NCI-H128 (cell line): Measurements from ENCODE around the gene THAP6.
"Not testable (repeated sequence)": the region's sequence is repeated elsewhere in the genome, so short reads cannot be mapped to it uniquely, and the experiment has no call there.

Experiments
- DNase-seq: peaks from one replicate; lab custom pipeline; 2025; ENCODE audit not compliant: unreplicated experiment; lab: John Stamatoyannopoulos, UW

THAP6 gene, protein sequence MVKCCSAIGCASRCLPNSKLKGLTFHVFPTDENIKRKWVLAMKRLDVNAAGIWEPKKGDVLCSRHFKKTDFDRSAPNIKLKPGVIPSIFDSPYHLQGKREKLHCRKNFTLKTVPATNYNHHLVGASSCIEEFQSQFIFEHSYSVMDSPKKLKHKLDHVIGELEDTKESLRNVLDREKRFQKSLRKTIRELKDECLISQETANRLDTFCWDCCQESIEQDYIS

DNA sequence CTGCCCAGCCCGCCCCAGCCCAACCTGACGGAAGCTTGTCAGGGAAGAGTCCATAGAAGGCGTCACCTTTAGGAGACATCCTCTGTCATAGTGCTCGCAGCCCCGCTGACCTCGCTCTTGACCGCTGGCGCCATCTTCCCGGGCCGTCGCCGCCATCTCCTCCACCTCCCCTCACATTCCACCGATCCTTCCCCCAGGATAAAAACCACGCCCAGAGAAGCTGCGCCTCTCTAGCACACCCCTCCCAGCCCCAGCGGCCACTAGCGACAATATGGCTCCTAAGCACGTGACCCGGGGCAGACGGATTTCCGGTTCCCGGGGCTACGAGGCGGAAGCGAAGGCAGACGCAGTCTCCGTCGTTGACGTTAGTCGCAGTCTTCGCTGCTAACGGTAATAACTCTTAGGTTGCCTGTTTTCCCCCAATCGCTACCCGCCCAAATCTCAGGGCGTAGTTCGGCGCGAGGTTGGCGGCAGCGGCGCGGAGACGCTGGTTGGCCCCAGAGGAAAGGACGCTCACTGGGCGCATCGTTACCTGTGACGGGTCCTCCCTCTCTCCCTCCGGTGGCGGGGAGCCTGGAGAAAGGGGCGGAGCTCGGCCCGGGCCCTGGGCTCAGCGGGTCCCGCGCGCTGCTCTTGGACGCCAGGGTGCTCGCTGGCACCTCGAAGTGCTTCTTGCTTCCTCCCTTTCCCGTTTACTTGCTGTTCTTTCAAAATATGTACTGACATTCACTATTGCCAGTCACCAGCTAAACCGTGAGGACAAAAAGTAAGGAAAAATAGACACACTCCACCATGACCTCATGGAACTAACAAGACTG is at the start of gene THAP6, which contains the start of gene RCHY1:
Gene THAP6 (plus strand): TSS at position 343 of the 818 bp plus-strand sequence. CDS start 980 bp downstream, outside the sequence.
Gene RCHY1 (minus strand): TSS at position 273 of the 818 bp plus-strand sequence. CDS start 117 bp downstream, at position 156.
- DNase-seq: peak; percentile 77

DNA sequence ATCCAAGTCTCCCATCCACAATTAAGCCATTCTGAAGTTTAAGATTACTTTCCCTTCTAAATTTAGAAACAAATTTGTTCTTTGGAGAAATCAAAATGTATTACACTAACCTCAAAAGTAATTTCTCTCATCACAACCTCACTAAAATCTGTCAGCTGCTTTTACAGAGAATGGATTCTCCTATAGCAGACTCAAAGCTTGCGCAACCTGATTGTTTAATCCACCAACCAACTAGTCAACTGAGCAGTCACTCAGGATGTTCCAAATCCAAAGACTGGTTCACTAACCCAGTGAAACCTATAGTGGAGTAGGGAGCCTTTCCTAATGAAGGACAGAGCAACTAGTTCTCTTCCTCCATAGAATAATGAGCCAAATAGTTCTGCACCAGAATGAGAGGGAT is 44.4 kb upstream of the THAP6 start:
- DNase-seq: no peak

DNA sequence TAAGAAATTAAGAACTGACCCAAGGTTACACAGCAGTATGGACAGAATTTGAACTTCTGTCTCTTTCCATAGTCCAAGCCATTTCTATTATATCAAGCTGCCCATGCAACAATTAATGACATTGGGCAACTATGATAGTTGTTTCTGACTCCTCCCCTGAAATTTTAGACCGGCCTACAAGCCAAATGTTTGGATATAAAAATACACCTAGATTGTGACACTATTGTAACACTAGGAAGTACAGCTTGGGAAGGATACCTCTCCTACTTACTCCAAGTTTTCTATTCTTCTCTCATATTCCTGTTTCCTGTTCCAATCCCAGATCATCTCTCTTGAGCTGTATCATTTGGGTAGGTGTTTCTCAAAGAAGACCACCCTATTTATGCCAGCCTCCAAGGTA is 43.5 kb upstream of the THAP6 start:
- no peak for DNase-seq

DNA sequence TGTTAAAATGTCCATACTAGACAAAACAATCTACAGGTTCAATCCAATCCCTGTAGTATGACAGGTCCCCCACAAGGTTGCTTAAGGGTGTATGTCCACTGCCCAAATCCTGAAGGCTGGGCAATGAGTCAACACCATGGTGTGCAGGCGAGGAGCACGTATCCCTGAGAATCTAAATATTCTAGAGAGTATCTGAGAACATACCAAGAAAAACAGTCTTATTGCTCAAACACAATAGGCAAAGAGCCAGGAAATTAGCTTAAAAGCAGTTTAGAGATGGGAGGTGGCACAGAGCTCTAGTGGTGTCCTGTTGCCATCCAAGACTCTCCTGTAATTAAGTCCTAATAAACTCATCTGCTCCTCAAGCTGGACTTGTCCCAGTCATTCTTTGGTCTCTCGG is 37.1 kb upstream of the THAP6 start:
- DNase-seq: no peak

DNA sequence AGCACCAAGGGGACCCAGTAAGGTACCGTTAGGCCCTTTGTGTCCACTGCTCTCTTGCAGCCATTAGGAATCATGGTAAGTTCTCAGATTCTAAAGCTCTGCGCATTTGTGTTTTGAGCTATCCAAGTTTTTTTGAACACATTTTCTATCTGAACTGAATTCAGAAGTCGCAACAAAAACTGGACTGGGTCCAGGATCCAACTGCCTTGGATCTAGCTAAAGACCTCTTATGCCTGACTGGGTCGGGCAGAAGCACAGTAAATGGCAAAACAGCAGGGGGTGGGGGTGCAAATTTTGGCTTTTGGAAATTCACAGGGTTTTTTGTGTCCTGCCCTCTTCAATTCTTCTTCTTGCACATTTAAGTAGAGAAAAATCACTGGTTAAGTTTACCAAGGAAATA is 30.1 kb upstream of the THAP6 start:
- DNase-seq: no peak

DNA sequence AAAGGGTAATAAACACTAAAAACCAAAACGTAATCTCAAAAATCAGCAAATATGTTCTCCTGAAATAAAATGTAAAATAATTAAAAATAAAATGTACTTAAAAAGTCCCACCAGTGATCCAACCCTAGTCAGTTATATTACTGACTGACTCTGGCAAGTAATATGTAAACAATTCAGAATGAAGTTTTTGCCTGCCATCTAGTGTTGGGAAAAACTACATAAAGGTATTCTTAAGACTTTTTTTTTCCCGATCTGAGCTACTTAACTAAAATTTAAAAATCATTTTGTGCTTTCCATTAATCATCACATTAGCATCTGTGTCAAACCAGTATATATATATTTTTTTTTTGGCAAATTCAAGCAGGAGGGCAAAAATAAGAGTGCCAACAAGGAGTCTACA is 24.1 kb upstream of the THAP6 start:
- DNase-seq: no peak

DNA sequence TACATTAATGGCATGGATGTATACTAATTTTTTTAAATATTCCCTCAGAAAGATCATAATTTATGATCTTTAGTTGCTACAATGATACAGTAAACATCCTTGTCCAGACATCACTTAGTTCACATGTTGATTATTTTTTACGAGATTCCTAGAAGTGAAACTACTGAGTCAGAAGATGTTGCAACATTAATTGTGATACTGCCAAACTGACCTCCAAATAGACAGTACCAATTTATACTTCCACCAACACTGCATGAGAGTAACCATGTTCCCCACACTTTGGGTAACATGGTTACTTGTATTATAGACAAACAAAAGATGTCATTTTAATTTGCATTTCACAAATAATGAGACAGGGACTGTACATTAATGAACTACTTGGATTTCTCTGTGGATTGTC is 19.7 kb upstream of the THAP6 start:
- no peak for DNase-seq

DNA sequence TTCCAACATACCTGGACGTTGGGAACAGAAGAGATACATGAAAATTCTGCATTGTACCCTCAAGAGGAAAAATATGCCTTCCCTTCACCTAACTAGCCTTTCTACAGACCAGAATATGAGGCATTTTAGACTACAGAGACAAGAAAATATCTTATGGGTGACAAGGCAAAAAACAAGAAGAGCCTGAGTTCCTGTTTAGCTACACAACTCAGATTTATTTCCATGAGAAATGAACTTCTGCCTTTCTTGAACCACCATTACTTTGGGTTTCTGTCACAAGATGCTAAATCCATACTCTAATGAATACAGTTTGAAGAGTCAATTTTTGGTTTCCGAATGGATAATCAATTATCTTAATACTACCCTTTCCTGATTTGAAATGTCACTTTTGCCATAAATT is 18.8 kb upstream of the THAP6 start:
- DNase-seq: no peak

DNA sequence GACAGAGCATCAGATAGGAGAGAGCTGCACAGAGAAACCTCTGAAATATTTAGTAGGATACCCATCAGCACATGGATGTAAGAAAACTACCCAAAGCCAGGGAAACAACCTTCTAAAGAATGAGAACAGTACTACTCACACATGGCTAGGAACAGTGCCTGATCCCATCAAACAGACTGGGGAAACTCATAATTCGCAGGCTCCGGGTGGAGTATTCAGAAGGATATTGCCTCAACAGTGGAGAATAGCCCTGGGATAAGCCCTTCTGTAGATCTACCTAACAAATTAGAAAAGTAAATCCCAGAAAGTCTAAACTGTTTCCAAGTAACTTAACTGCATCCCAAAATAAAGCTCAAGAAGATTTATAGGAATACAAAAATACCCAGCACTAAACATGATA is 17.9 kb upstream of the THAP6 start:
- DNase-seq: no peak

DNA sequence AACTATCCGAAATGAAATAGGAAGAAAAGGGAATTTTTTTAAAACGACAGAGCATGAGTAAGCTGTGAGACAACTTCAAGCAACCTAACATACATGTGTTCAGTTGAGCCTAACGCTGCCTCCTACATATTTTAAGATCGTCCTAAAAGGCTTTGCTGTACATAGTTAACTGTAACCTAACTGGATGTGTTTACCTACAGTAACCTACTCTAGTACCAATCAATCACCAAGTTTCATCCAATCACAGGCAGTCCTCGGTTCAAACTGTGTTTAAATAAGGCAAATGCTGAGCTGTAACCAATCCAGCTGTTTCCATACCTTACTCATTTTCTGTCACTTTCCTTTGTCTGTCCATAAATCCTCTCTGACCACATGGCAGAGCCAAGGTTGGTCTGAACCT is 17.1 kb upstream of the THAP6 start:
- no peak for DNase-seq

DNA sequence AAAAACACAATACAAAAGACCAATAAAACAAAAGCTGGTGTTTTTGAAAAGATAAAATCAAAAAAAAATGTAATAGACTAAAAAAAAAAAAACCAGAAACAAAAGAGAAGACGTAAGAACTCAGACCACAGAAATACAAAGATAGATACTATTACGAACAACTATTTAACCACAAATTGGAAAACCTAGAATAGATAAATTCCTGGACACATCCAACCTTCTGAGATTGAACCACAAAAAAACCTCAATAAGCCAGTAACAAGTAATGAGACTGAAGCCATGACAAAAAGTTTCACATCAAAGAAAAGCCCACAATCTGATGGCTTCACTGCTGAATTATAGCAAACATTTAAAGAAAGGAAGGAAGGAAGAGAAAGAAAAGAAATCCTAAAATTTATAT is 16.2 kb upstream of the THAP6 start:
- no peak for DNase-seq

DNA sequence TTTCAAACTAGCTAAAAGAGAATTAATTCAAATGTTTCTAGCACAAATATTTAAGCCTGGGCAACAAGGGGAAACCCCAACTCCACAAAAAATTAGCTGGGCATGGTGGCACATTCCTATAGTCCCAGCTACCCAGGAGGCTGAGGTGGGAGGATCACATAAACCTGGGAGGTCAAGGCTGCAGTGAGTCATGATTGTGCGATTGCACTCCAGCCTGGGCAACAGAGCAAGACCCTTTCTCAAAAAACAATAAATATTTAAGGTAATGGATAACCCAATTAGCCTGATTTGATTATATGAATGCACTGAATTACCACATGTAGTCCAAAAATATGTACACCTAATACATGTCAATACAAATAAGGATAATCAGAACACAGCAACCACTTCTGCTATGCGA is 14.4 kb upstream of the THAP6 start:
- no peak for DNase-seq

DNA sequence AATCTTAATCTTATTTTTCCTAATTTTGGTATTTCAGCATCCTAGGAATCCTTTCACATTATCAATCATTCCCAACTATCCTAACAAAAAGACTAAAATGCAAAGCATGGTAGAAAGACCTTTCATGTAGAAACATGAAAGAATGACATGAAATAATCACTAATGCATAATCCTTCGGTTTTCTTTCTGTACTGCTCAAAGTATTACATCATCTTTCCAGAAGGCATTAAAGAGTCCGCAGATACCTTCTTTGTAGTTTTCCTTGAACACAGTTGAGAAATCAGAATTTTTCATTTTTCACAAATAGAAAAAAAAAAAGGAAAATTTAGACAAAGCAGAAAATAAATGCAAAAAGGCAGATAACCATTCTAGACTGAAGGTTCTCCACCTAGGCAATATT is 11.6 kb upstream of the THAP6 start:
- DNase-seq: no peak

DNA sequence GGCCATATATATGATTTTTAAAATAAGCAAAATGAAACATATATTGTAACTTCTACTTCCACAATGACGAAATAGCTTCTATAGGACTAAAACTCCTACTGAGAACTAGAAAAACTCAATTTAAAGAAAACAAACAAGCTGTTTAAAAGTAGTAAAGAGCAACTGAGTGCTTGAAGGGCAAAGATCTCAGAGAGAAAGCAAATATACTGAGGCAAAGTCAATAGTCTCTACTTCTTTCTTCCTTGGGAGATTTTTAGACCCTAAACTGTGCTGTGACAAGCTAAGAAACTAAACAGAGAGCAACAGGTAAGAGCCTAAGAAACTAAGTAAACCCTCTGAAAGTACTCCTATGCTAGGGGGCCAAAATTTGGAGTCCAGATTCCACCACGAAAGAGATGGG is 8.6 kb upstream of the THAP6 start:
- DNase-seq: no peak

DNA sequence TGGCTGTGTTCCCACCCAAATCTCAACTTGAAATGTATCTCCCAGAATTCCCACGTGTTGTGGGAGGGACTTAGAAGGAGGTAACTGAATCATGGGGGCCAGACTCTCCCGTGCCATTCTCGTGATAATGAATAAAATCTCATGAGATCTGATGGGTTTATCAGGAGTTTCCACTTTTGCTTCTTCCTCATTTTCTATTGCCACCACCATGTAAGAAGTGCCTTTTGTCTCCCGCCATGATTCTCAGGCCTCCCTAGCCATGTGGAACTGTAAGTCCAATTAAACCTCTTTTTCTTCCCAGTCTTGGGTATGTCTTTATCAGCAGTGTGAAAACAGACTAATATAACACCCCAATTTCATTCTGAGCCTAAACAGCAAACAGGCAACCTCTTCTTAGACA is 4.7 kb upstream of the THAP6 start:
- not testable (repeated sequence) for DNase-seq

DNA sequence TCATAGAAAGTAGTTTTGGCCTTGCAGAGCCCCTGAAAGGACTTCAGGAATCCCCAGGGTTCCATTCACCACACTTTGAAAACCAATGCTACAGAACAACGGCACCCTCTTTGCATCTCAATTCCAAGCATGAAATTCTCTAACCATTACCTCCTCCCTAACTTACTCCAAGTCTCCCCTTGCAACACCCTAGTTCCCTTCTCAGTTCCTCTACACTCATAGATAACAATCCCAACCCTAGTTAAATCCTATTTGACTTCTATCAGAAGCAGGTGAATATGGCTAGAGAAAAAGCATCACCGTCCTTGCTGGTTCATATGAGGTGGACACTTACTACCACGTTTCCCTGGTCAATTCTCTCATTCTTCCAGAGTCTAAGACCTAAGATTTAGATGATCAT is 2.4 kb upstream of the THAP6 start:
- no peak for DNase-seq

DNA sequence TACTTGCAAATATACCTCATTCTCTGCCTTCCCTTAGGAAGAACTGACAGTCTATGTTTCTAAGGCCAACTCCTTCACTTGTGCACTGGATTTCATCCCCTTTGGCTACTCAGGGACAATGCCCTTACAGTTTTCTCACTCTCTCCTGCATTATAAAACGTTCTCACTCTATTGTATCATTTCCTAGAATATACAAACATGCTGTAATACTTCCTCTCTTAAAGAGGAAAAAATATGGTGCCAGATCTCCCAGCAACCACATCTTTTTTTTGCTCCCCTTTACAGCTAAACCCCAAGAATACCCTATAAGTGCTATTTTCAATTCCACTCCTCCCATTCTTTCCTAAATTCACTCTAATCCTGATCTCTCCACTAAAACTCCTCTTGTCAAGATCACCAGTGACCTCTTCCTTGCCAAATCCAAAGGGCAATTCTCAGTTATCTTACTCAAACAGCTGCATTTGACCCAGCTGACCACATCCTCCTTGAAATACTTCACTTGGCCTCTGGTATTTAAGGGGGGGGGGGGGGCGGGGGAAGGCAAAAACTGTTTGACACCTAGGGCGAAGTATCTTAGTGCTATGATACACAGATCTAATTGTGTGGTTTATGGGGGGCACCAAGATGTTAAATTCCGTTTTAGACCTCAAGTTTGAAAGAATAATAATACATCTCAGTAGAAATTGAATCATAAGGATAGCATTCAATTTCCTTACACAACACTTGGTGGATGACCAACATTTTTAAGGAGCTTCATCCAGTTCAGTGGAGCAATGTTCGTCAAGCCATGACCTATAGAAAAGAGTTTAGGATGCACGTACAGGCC is 1.7 kb upstream of the THAP6 start:
- DNase-seq: no peak

DNA sequence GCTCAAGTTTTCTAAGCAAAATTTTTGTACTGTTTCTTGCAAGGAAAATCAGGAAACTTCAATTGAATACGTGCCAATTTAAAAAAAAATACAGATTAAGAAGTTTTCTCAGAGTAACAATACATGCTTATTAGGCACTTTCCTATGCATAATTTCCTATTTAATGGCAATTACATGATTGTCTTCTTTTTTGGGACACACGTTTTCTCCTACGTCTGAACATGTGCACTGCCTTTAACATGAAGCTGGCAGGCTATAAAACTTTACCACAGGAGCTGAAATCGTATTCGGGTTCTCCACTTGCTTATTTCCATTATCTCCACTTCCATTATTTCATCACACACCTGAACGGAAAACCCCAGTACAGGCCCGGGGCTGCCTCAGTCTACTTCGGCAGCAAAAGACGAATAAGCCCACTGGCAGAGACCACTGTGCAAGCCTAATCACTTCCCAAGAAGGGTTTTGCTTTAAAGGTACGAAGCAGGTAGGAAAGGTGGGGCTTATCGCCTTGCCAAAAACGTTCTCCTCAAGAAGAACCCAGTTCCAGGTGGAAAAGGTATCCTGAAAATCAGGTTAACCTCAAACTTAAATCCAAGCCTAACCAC is 645 bp upstream of the THAP6 start:
- DNase-seq: no peak

DNA sequence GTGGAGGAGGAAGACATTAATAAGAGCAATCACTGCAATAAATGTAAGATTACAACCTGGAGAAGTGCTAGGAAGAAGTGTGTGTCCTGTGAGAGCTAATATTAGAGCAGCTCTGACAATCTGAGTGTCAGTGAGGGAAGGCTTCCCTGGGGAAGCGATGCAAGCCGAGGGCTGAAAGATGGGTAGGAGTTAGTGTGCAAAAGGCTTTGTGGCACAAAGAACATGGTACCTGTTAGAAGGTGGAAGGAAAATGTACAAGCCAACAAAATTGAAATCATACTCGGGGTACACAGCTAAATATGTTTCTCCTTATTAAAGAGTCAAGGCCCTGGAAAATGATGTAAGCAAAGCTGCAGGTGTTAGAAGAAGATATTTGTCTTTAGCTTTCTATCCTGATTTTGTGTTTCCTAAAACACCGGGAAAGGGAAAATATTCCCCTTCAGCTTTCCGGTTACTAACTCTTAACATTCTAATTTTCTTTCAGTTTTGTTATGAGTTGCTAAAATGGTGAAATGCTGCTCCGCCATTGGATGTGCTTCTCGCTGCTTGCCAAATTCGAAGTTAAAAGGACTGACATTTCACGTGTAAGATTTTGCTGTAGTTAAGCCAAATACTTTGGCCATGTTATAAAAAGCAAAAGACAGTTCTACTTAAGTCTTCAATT is 808 bp downstream of the THAP6 start:
- no peak for DNase-seq

DNA sequence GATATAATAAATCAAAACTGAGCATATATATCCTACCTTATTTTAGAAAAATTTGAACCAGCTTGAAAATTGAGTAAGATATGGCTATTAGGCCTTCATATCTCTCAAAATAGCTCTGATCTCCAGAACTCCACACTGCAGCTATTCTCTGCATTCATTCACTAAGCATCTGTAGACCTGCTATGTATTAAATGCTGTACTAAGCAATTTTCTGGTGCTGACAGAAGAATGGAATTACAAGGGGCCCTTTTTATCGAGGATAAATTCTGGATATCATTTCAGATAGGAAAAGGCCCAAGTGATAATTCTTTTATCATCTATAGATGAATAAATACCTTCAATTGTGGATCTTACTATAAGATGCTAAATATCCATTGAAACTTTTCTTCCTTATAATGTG is 1.9 kb downstream of the THAP6 start:
- no peak for DNase-seq

DNA sequence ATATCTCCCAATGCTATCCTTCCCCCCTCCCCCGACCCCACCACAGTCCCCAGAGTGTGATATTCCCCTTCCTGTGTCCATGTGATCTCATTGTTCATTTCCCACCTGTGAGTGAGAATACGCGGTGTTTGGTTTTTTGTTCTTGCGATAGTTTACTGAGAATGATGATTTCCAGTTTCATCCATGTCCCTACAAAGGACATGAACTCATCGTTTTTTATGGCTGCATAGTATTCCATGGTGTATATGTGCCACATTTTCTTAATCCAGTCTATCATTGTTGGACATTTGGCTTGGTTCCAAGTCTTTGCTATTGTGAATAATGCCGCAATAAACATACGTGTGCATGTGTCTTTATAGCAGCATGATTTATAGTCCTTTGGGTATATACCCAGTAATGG is 5.2 kb downstream of the THAP6 start:
- DNase-seq: not testable (repeated sequence)
